SK-N-SH treated with all-trans-retinoic acid at 6 μM for 48 hours (cell line): ENCODE measurements around the gene DIDO1.

Source experiments
- BACH2 ChIP-seq: fragments of 250-450 bp; sonication (Bioruptor Pico); IDR thresholded peaks from 2 replicates; pipeline ENCODE4 v1.9.0; 2021; ENCODE audit warnings: mild to moderate bottlenecking, borderline replicate concordance
- ESRRG ChIP-seq: fragments of 250-450 bp; sonication (Bioruptor Pico); IDR thresholded peaks from 2 replicates; pipeline ENCODE4 v1.6.1; 2021; ENCODE audit warnings: mild to moderate bottlenecking
- PPARA ChIP-seq: fragments of 250-450 bp; sonication (Bioruptor Pico); IDR thresholded peaks from 2 replicates; pipeline ENCODE4 v1.5.0; 2020; ENCODE audit warnings: mild to moderate bottlenecking, borderline replicate concordance
- SNAI2 ChIP-seq: fragments of 250-450 bp; sonication (Bioruptor Pico); IDR thresholded peaks from 2 replicates; pipeline ENCODE4 v1.5.0; 2020; ENCODE audit warnings: mild to moderate bottlenecking, moderate library complexity
- TOX ChIP-seq: fragments of 250-450 bp; sonication (Bioruptor Pico); IDR thresholded peaks from 2 replicates; pipeline ENCODE4 v1.8.0; 2021; ENCODE audit warnings: mild to moderate bottlenecking, moderate library complexity, borderline replicate concordance
- ZC3H10 ChIP-seq: fragments of 250-450 bp; sonication (Bioruptor Pico); IDR thresholded peaks from 2 replicates; pipeline ENCODE4 v1.5.1; 2021; ENCODE audit warnings: mild to moderate bottlenecking, moderate library complexity
- ZFP3 ChIP-seq: fragments of 250-450 bp; sonication (Bioruptor Pico); IDR thresholded peaks from 2 replicates; pipeline ENCODE4 v1.5.0; 2020; ENCODE audit warnings: mild to moderate bottlenecking, moderate library complexity
- ZNF565 ChIP-seq: fragments of 450-650 bp; formaldehyde crosslinking; conservative IDR thresholded peaks from 2 replicates; pipeline ENCODE4 v1.5.0; 2020; ENCODE audit warnings: low read depth, mild to moderate bottlenecking, moderate library complexity
- ZNF70 ChIP-seq: fragments of 450-650 bp; formaldehyde crosslinking; IDR thresholded peaks from 2 replicates; pipeline ENCODE4 v1.5.0; 2020; ENCODE audit warnings: mild to moderate bottlenecking, moderate library complexity
- TF ChIP-seq, protein P1 (sequence below): fragments of 250-450 bp; sonication (Bioruptor Pico); IDR thresholded peaks from 2 replicates; pipeline ENCODE4 v1.5.1; 2020; ENCODE audit warnings: low read depth, mild to moderate bottlenecking, moderate library complexity
- TF ChIP-seq, protein P2 (sequence below): fragments of 250-450 bp; sonication (Bioruptor Pico); IDR thresholded peaks from 2 replicates; pipeline ENCODE4 v1.8.0; 2021; ENCODE audit warnings: low read depth, mild to moderate bottlenecking, moderate library complexity, borderline replicate concordance
- TF ChIP-seq, protein P3 (sequence below): fragments of 250-450 bp; sonication (Bioruptor Pico); IDR thresholded peaks from 2 replicates; pipeline ENCODE4 v1.8.0; 2020; ENCODE audit warnings: mild to moderate bottlenecking, moderate library complexity, borderline replicate concordance

DNA sequence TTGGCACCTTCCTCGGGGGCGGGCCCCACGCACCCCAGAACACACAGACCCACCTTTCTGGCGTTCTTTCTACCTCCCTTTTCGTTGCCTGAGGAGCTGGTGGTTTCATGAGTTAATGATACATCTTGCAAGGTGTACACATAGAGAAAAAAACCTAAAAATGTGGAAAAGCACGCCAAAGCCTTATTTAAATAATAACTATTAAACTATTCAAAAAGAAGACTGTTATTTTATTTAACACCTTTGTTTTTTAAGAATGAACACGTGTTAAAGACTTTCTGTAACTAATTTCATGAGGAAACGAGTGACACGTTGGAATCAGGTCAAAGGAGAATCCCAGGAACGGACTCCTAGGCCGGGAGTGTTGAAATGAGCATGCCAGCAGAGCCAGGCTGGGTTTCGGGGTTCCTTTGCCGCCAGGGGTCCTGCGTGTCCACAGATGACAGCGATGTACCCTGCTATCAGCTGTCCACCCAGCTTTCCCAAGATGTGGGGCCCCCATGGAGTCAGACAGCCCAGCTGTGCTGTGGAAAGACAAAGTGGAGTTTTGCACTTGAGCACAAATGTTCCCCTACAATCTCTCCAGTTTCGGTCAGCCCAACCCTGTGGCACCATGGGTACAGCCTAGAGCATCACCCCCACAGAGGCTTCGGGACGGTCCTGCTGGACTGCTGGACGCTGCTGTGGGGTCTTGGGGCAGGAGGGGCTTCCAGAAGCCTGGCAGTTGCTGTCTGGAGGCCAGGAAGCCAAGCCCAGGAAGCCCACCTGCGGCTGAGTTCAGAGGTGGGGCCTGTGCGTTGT, 42.3 kb upstream of the DIDO1 start:
- TF ChIP-seq, protein P1, sequence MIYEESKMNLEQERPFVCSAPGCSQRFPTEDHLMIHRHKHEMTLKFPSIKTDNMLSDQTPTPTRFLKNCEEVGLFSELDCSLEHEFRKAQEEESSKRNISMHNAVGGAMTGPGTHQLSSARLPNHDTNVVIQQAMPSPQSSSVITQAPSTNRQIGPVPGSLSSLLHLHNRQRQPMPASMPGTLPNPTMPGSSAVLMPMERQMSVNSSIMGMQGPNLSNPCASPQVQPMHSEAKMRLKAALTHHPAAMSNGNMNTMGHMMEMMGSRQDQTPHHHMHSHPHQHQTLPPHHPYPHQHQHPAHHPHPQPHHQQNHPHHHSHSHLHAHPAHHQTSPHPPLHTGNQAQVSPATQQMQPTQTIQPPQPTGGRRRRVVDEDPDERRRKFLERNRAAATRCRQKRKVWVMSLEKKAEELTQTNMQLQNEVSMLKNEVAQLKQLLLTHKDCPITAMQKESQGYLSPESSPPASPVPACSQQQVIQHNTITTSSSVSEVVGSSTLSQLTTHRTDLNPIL (CRISPR knock-in tag), result no peak
- TF ChIP-seq ZFP3 (CRISPR knock-in tag) (no peak), TOX (no peak), ZC3H10 (CRISPR knock-in tag) (no peak), SNAI2 (no peak), ZNF565 (no peak), ESRRG (CRISPR knock-in tag) (no peak), ZNF70 (CRISPR knock-in tag) (no peak), PPARA (CRISPR knock-in tag) (no peak), BACH2 (CRISPR knock-in tag) (no peak)
- TF ChIP-seq, protein P2, sequence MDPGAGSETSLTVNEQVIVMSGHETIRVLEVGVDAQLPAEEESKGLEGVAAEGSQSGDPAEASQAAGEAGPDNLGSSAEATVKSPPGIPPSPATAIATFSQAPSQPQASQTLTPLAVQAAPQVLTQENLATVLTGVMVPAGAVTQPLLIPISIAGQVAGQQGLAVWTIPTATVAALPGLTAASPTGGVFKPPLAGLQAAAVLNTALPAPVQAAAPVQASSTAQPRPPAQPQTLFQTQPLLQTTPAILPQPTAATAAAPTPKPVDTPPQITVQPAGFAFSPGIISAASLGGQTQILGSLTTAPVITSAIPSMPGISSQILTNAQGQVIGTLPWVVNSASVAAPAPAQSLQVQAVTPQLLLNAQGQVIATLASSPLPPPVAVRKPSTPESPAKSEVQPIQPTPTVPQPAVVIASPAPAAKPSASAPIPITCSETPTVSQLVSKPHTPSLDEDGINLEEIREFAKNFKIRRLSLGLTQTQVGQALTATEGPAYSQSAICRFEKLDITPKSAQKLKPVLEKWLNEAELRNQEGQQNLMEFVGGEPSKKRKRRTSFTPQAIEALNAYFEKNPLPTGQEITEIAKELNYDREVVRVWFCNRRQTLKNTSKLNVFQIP (CRISPR knock-in tag), result no peak
- TF ChIP-seq, protein P3, sequence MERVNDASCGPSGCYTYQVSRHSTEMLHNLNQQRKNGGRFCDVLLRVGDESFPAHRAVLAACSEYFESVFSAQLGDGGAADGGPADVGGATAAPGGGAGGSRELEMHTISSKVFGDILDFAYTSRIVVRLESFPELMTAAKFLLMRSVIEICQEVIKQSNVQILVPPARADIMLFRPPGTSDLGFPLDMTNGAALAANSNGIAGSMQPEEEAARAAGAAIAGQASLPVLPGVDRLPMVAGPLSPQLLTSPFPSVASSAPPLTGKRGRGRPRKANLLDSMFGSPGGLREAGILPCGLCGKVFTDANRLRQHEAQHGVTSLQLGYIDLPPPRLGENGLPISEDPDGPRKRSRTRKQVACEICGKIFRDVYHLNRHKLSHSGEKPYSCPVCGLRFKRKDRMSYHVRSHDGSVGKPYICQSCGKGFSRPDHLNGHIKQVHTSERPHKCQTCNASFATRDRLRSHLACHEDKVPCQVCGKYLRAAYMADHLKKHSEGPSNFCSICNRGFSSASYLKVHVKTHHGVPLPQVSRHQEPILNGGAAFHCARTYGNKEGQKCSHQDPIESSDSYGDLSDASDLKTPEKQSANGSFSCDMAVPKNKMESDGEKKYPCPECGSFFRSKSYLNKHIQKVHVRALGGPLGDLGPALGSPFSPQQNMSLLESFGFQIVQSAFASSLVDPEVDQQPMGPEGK, result no peak
